ENCODE results near the gene C2CD4A. TPM values are rescaled to one million over a fixed set of nuclear protein-coding genes. Genes with fewer than 3 reads are reported as not detected.

C2CD4A gene
- total RNA-seq, 2 experiments from 2014 or later, result 0.14 to 0.27 TPM

Other genes starting within 250 kb of the C2CD4A start
- gene VPS13C, start 6.5 kb upstream of the C2CD4A start, total RNA-seq, result 10 to 100 TPM; 37.4 to 38.0 TPM
- under 1 TPM in 1 of 2 experiments, not detected in 1; 0.20 TPM for gene C2CD4B, start 98.3 kb downstream of the C2CD4A start, total RNA-seq

Data from activated naive CD4-positive, alpha-beta T cell treated with anti-CD3 and anti-CD28 coated beads for 36 hours (primary cell).